Measurements from ENCODE around the gene MICOS13. TPM values are rescaled to one million over a fixed set of nuclear protein-coding genes. Genes with fewer than 3 reads are reported as not detected.
"Not testable (repeated sequence)": the region's sequence is repeated elsewhere in the genome, so short reads cannot be mapped to it uniquely, and the experiment has no call there.

Gene MICOS13
- total RNA-seq, 1 donor from 2014 or later, result 25.6 TPM

- peaks cover 20% of the 10 kb centered on the region for H3K27me3 Mint-ChIP-seq (ENCODE audit: low read depth)
- DNase-seq (ENCODE audit: low read depth, low spot score), result no peak
- H3K27ac Mint-ChIP-seq (ENCODE audit: unreplicated experiment), result peak overlapping the region; percentile 99
- peaks cover 2% of the 10 kb centered on the region for H3K9me3 Mint-ChIP-seq
- peak overlapping the region; percentile 99 for H3K4me3 Mint-ChIP-seq
- peaks cover 26% of the 10 kb centered on the region for H3K4me1 Mint-ChIP-seq
- TF ChIP-seq CTCF (conservative IDR thresholded peaks at IDR 0.05), result no peak
- H3K36me3 Mint-ChIP-seq (ENCODE audit: low read depth), result peaks cover 18% of the 10 kb centered on the region
Measured at GRCh38 chr19:5690955-5691821, 10.9 kb upstream of the MICOS13 start.

- H3K4me1 Mint-ChIP-seq, result peaks cover 26% of the 10 kb centered on the region
- H3K9me3 Mint-ChIP-seq, result peaks cover 2% of the 10 kb centered on the region
- H3K4me3 Mint-ChIP-seq, result peak within 1 kb of the TSS; percentile 99
- peak; percentile 100 for DNase-seq (ENCODE audit: low read depth, low spot score)
- TF ChIP-seq CTCF (conservative IDR thresholded peaks at IDR 0.05), result peak; percentile 98
- peak within 1 kb of the TSS; percentile 99 for H3K27ac Mint-ChIP-seq (ENCODE audit: unreplicated experiment)
- peaks cover 18% of the 10 kb centered on the region for H3K36me3 Mint-ChIP-seq (ENCODE audit: low read depth)
- H3K27me3 Mint-ChIP-seq (ENCODE audit: low read depth), result peaks cover 20% of the 10 kb centered on the region
Measured at GRCh38 chr19:5690125-5690954, 10.0 kb upstream of the MICOS13 start, which contains the start of gene RPL36. Gene RPL36 (plus strand): TSS chr19:5690295. CDS start chr19:5690508, 213 bp downstream.

- H3K4me3 Mint-ChIP-seq, result peak overlapping the region; percentile 45
- not testable (repeated sequence) for H3K9me3 Mint-ChIP-seq; H3K27ac Mint-ChIP-seq (ENCODE audit: unreplicated experiment); DNase-seq (ENCODE audit: low read depth, low spot score)
- peaks cover 18% of the 10 kb centered on the region for H3K27me3 Mint-ChIP-seq (ENCODE audit: low read depth)
- peaks cover 16% of the 10 kb centered on the region for H3K36me3 Mint-ChIP-seq (ENCODE audit: low read depth)
- peaks cover 30% of the 10 kb centered on the region for H3K4me1 Mint-ChIP-seq
Measured at GRCh38 chr19:5688262-5688881, 8.1 kb upstream of the MICOS13 start.

GRCh38 chr19:5687360-5688198, 7.3 kb upstream of the MICOS13 start:
- Mint-ChIP-seq H3K4me3 (peak overlapping the region; percentile 86), H3K36me3 (ENCODE audit: low read depth) (peaks cover 17% of the 10 kb centered on the region), H3K9me3 (peaks cover 2% of the 10 kb centered on the region), H3K27me3 (ENCODE audit: low read depth) (peaks cover 18% of the 10 kb centered on the region), H3K27ac (ENCODE audit: unreplicated experiment) (no peak overlapping the region), H3K4me1 (peaks cover 33% of the 10 kb centered on the region)
- TF ChIP-seq CTCF (conservative IDR thresholded peaks at IDR 0.05), result peak; percentile 23
- DNase-seq (ENCODE audit: low read depth, low spot score), result no peak

- H3K36me3 Mint-ChIP-seq (ENCODE audit: low read depth), result peaks cover 12% of the 10 kb centered on the region
- peak; percentile 100 for DNase-seq (ENCODE audit: low read depth, low spot score)
- H3K27ac Mint-ChIP-seq (ENCODE audit: unreplicated experiment), result peak overlapping the region; percentile 12
- H3K4me3 Mint-ChIP-seq, result peak overlapping the region; percentile 86
- peak; percentile 79 for TF ChIP-seq CTCF (conservative IDR thresholded peaks at IDR 0.05)
- peaks cover 18% of the 10 kb centered on the region for H3K27me3 Mint-ChIP-seq (ENCODE audit: low read depth)
- H3K9me3 Mint-ChIP-seq, result peaks cover 2% of the 10 kb centered on the region
- H3K4me1 Mint-ChIP-seq, result peaks cover 35% of the 10 kb centered on the region
Measured at GRCh38 chr19:5686647-5687359, 6.5 kb upstream of the MICOS13 start.
